ENCODE results near the gene CACNA1C. TPM values are rescaled to one million over a fixed set of nuclear protein-coding genes. Genes with fewer than 3 reads are reported as not detected.
A peak's percentile ranks its signal among the peaks of the same experiment; 100 is the strongest.

The CACNA1C gene
- total RNA-seq, 4 donors from 2014 or later, result 1.4 to 3.7 (median 2.2) TPM

- H3K9me3 ChIP-seq, result no peaks in the 10 kb centered on the region
- no peaks in the 10 kb centered on the region for H3K36me3 ChIP-seq
- H3K27me3 ChIP-seq, result peaks cover 4% of the 10 kb centered on the region
- H3K27ac ChIP-seq, result no peak overlapping the region
- H3K4me1 ChIP-seq, result peaks cover 34% of the 10 kb centered on the region
- no peak for DNase-seq (ENCODE audit: low spot score in 2 of 2)
- WGBS, result 87% methylated on average over 10 of the region's 10 CpGs
- H3K4me3 ChIP-seq, result no peak overlapping the region
- TF ChIP-seq POLR2AphosphoS5 (IDR thresholded peaks at IDR 0.05) (no peak), EP300 (IDR thresholded peaks at IDR 0.05) (no peak), CTCF (IDR thresholded peaks at IDR 0.05) (no peak), POLR2A (IDR thresholded peaks at IDR 0.05) (no peak)
Measured at GRCh38 chr12:2289525-2289924, 236.7 kb downstream of the CACNA1C start.

GRCh38 chr12:2290091-2290490 lies 237.3 kb downstream of the CACNA1C start:
- Histone ChIP-seq H3K9me3 (no peaks in the 10 kb centered on the region), H3K36me3 (no peaks in the 10 kb centered on the region), H3K27ac (no peak overlapping the region), H3K4me3 (no peak overlapping the region), H3K4me1 (peaks cover 28% of the 10 kb centered on the region), H3K27me3 (peaks cover 4% of the 10 kb centered on the region)
- no peak for DNase-seq (ENCODE audit: low spot score in 2 of 2)
- TF ChIP-seq CTCF (IDR thresholded peaks at IDR 0.05) (no peak), POLR2A (IDR thresholded peaks at IDR 0.05) (no peak), EP300 (IDR thresholded peaks at IDR 0.05) (no peak), POLR2AphosphoS5 (IDR thresholded peaks at IDR 0.05) (no peak)
- WGBS, result 91% methylated on average over 4 of the region's 4 CpGs

GRCh38 chr12:2290516-2291065 lies 237.8 kb downstream of the CACNA1C start:
- no peaks in the 10 kb centered on the region for H3K36me3 ChIP-seq
- no peaks in the 10 kb centered on the region for H3K9me3 ChIP-seq
- H3K27ac ChIP-seq, result no peak overlapping the region
- no peak for DNase-seq (ENCODE audit: low spot score in 2 of 2)
- H3K27me3 ChIP-seq, result peaks cover 4% of the 10 kb centered on the region
- H3K4me1 ChIP-seq, result peaks cover 28% of the 10 kb centered on the region
- no peak overlapping the region for H3K4me3 ChIP-seq
- TF ChIP-seq EP300 (IDR thresholded peaks at IDR 0.05) (no peak), CTCF (IDR thresholded peaks at IDR 0.05) (no peak), POLR2AphosphoS5 (IDR thresholded peaks at IDR 0.05) (no peak), POLR2A (IDR thresholded peaks at IDR 0.05) (no peak)
- WGBS, result 72% methylated on average over 6 of the region's 6 CpGs

GRCh38 chr12:2291182-2291832 lies 238.5 kb downstream of the CACNA1C start:
- WGBS, result 80% methylated on average over 15 of the region's 15 CpGs
- no peak overlapping the region for H3K27ac ChIP-seq

More at GRCh38 chr12:2291182-2291832, 238.5 kb downstream of the CACNA1C start:
- Histone ChIP-seq H3K4me3 (no peak overlapping the region), H3K27me3 (peaks cover 4% of the 10 kb centered on the region), H3K9me3 (no peaks in the 10 kb centered on the region), H3K4me1 (peaks cover 21% of the 10 kb centered on the region), H3K36me3 (no peaks in the 10 kb centered on the region)
- DNase-seq (ENCODE audit: low spot score in 2 of 2), result no peak
- TF ChIP-seq EP300 (IDR thresholded peaks at IDR 0.05) (no peak), POLR2A (IDR thresholded peaks at IDR 0.05) (no peak), POLR2AphosphoS5 (IDR thresholded peaks at IDR 0.05) (no peak), CTCF (IDR thresholded peaks at IDR 0.05) (peak; percentile 11 to 52)

All from suprapubic skin (tissue), 4 donors.